ENCODE results near the gene HTT.

The HTT gene

GRCh38 chr4:3206439-3207100 is 132.1 kb downstream of the HTT start:
- Histone ChIP-seq H3K9me3 (replicated peaks; ENCODE audit: insufficient read depth, low read length) (no peaks in the 10 kb centered on the region), H3K36me3 (replicated peaks; ENCODE audit: insufficient read depth, low read length) (no peaks in the 10 kb centered on the region), H3K4me2 (ENCODE audit: low read depth, low read length) (no peak overlapping the region), H3K27ac (ENCODE audit: low read length) (no peak overlapping the region), H3K9me2 (replicated peaks; ENCODE audit: insufficient read depth, low read length) (no peaks in the 10 kb centered on the region), H3F3A (ENCODE audit: insufficient read depth, low read length) (no peaks in the 10 kb centered on the region), H3K9ac (ENCODE audit: low read length) (no peak overlapping the region), H3K79me2 (ENCODE audit: low read length) (no peaks in the 10 kb centered on the region), H4K20me1 (ENCODE audit: insufficient read depth, low read length) (no peaks in the 10 kb centered on the region), H3K4me1 (ENCODE audit: low read length) (no peaks in the 10 kb centered on the region), H3K27me3 (replicated peaks; ENCODE audit: insufficient read depth, low read length) (no peaks in the 10 kb centered on the region), H2AFZ (ENCODE audit: low read length) (no peak overlapping the region), H3K4me3 (ENCODE audit: low read length) (no peak overlapping the region)
- TF ChIP-seq EZH2phosphoT487 (IDR thresholded peaks at IDR 0.05; ENCODE audit: low read length) = no peak
- no peak for TF ChIP-seq EZH2 (optimal IDR thresholded peaks at IDR 0.05; ENCODE audit: low read depth, low read length)
- no peak for TF ChIP-seq CTCF (IDR thresholded peaks at IDR 0.05; ENCODE audit: low read length)
- DNase-seq = no peak

DNA sequence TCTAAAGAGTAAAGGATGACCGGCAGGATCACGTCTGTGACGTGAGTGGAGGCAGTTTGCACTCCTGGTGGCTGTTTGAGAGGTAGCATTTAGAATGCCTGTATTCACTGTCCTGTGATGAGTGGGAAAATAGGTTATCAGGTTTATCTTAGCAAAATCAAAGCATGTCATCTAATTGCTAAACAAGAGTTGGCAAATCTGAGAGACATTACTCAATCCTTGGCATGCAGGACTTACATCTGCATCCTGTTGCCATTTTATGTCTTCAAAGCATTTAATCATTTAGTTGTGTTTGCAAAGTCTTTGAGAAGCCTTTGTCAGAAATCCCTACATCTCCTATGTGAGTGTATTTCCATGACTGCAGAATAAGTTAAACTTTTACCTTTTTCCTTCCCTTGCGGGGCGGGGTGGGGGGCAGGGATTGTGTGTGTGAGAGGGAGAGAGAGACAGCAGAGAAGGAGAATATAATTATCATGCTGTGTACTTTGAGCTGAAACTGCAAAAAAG is 133.1 kb downstream of the HTT start:
- DNase-seq = no peak
- Histone ChIP-seq H3K9me2 (replicated peaks; ENCODE audit: insufficient read depth, low read length) (no peaks in the 10 kb centered on the region), H3K27me3 (replicated peaks; ENCODE audit: insufficient read depth, low read length) (no peaks in the 10 kb centered on the region), H2AFZ (ENCODE audit: low read length) (no peak overlapping the region), H3K79me2 (ENCODE audit: low read length) (no peaks in the 10 kb centered on the region), H4K20me1 (ENCODE audit: insufficient read depth, low read length) (no peaks in the 10 kb centered on the region), H3K27ac (ENCODE audit: low read length) (no peak overlapping the region), H3K4me1 (ENCODE audit: low read length) (no peaks in the 10 kb centered on the region), H3K4me3 (ENCODE audit: low read length) (no peak overlapping the region), H3K36me3 (replicated peaks; ENCODE audit: insufficient read depth, low read length) (no peaks in the 10 kb centered on the region), H3F3A (ENCODE audit: insufficient read depth, low read length) (no peaks in the 10 kb centered on the region), H3K9me3 (replicated peaks; ENCODE audit: insufficient read depth, low read length) (no peaks in the 10 kb centered on the region), H3K9ac (ENCODE audit: low read length) (no peak overlapping the region), H3K4me2 (ENCODE audit: low read depth, low read length) (no peak overlapping the region)
- TF ChIP-seq EZH2 (optimal IDR thresholded peaks at IDR 0.05; ENCODE audit: low read depth, low read length) (no peak), EZH2phosphoT487 (IDR thresholded peaks at IDR 0.05; ENCODE audit: low read length) (no peak), CTCF (IDR thresholded peaks at IDR 0.05; ENCODE audit: low read length) (no peak)

DNA sequence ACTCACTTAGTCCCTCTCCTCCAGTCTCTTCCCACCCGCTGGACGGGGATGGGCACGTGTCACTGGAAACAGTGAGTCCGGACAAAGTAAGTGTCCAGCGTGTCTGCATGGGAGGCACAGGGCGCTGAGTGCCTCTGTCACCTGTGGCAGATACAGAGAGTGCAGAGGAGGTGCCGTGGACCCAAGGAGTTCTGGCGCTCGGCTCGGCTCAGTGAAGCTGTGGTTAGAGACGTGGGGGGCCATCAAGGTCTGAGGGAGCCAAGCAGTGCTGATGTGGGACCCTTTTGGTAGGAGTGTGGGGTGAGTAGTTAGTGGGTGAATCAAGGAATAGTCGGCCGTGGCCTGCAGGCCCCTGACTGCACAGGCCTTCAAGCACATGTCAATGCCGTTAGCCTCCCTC is 134.3 kb downstream of the HTT start:
- no peak for TF ChIP-seq EZH2 (optimal IDR thresholded peaks at IDR 0.05; ENCODE audit: low read depth, low read length)
- TF ChIP-seq CTCF (IDR thresholded peaks at IDR 0.05; ENCODE audit: low read length) = no peak
- no peak for TF ChIP-seq EZH2phosphoT487 (IDR thresholded peaks at IDR 0.05; ENCODE audit: low read length)
- H3K4me2 ChIP-seq (ENCODE audit: low read depth, low read length) = no peak overlapping the region
- no peak overlapping the region for H3K27ac ChIP-seq (ENCODE audit: low read length)
- H3K4me1 ChIP-seq (ENCODE audit: low read length) = no peaks in the 10 kb centered on the region
- H3K27me3 ChIP-seq (replicated peaks; ENCODE audit: insufficient read depth, low read length) = no peaks in the 10 kb centered on the region
- no peak overlapping the region for H3K9ac ChIP-seq (ENCODE audit: low read length)
- no peaks in the 10 kb centered on the region for H3K79me2 ChIP-seq (ENCODE audit: low read length)
- DNase-seq = no peak
- no peak overlapping the region for H3K4me3 ChIP-seq (ENCODE audit: low read length)
- no peak overlapping the region for H2AFZ ChIP-seq (ENCODE audit: low read length)
- H3K36me3 ChIP-seq (replicated peaks; ENCODE audit: insufficient read depth, low read length) = 0 out of 2 replicates have a peak, but pooled peaks cover 2% of the 10 kb centered on the region
- H3K9me2 ChIP-seq (replicated peaks; ENCODE audit: insufficient read depth, low read length) = no peaks in the 10 kb centered on the region
- no peaks in the 10 kb centered on the region for H4K20me1 ChIP-seq (ENCODE audit: insufficient read depth, low read length)
- no peaks in the 10 kb centered on the region for H3F3A ChIP-seq (ENCODE audit: insufficient read depth, low read length)
- no peaks in the 10 kb centered on the region for H3K9me3 ChIP-seq (replicated peaks; ENCODE audit: insufficient read depth, low read length)
